Stimulated activated CD4-positive, alpha-beta T cell treated with anti-CD3 and anti-CD28 coated beads, Interleukin-4, amount 100 ng/mL, for 24 hours (primary cell): ENCODE measurements around the gene CISD1.

Source experiments
- DNase-seq: peaks from one replicate; pipeline ENCODE4 v3.0.0-alpha.2; 2020

The CISD1 gene

GRCh38 chr10:58266003-58266825 is 2.7 kb upstream of the CISD1 start:
- DNase-seq: peak; percentile 45

GRCh38 chr10:58266826-58267712 is 1.9 kb upstream of the CISD1 start:
- peak; percentile 25 for DNase-seq

GRCh38 chr10:58267713-58268453 is 1.1 kb upstream of the CISD1 start, which contains the start of gene IPMK:
IPMK (minus strand) TSS chr10:58267894; CDS start chr10:58267611, 283 bp downstream.
- peak; percentile 94 for DNase-seq

DNA sequence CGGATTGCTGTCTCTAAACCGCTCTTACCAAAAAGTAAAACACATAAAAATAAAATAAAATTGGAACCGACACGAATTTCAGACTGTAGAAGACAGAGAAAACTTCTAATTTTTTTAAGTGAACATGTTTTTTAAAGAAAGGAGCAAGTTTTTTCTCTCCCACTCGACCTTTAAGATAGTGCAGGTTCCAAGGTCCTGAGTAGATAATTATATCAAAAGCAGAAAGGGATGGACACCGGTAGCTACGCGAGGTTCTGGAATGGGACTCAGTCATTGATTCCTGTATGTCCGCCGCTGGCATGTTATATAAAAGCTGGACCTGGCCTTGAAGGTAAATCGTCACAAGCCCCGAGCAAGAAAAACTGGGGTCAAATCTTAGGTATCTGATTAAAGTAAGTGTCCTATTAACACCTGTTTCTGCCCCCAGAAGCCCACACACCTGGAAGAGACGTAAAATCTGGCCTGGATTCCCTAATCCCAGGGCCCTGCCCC is 462 bp upstream of the CISD1 start:
- no peak for DNase-seq

GRCh38 chr10:58269782-58270290 is 874 bp downstream of the CISD1 start:
- no peak for DNase-seq

DNA sequence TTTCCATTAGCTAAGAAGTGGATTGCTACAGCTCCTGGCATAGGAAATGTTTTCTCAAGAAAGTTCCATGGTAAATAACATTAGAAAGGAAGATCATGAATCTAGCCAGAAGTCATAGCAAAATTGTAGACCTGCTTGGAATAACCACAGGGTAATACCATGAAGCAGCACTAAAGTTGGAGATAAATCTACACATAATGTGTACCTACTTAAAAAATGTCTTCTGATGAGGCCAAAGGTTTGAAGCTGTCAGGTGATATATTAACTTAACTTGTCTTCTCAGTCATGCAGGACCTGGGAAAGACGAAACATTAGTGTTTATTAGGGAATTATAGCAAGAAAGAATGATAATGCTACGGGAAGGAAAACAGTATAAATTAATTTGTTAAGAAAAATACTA is 6.3 kb downstream of the CISD1 start:
- no peak for DNase-seq

DNA sequence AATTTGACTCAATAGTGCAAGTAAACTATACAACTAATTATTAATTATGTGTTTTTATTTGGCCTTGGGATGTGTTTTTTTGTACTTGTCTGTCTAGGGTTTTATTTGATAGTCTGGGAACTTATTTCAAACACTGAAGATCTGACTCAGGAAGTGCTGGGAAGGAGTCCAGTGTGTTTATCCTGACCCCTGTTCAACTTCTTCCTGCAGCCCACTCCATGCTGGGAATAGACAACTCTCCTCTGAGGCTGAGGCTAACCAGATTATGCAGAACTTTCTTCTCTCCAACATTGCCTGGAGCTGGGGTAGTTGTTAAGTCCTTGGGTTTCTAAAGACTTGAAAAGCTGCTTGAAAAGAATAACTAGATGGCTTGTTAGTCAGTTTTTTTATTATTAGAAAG is 6.9 kb downstream of the CISD1 start:
- DNase-seq: no peak

DNA sequence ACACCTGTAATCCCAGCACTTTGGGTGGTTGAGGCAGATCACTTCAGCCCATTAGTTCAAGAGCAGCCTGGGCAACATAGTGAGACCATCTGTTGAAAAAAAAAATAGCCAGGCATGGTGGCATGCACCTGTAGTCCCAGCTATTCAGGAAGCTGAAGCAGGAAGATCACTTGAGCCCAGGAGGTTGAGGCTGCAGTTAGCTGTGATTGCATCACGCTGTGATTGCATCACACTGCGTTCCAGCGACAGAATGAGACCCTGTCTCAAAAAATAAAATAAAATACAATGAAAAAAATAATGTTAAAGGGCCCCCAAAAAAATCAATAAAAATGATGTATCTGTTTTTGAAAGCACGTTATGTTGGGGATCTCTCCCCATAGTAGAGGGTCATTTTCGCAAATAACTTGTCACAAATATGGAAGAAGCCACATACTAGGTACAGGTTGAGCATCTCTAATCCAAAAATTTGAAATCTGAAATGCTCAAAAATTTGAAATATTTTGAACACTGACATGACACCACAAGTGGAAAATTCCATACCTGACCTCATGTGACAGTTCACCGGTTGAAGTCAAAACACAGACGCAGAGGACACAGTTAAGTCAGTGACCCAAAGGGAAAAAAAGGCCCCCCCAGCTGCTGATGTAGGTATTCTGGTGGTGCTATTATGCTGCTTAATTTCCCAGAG is 9.5 kb downstream of the CISD1 start:
- no peak for DNase-seq

DNA sequence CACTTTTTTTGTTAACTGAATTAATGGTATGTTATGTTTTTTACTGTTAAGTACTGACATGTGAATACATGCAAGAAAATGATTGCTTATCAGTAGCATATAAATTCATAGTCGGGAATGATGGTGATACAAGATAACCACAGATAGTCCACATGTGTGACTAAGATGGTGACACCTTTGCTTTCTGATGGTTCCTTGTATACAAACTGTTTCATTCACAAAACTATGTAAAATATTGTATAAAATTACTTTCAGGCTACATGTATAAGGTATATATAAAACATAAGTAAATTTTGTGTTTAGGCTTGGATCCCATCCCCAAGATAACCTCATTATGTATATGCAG is 10.0 kb downstream of the CISD1 start:
- DNase-seq: no peak

GRCh38 chr10:58280477-58280876 is 11.5 kb downstream of the CISD1 start:
- no peak for DNase-seq

DNA sequence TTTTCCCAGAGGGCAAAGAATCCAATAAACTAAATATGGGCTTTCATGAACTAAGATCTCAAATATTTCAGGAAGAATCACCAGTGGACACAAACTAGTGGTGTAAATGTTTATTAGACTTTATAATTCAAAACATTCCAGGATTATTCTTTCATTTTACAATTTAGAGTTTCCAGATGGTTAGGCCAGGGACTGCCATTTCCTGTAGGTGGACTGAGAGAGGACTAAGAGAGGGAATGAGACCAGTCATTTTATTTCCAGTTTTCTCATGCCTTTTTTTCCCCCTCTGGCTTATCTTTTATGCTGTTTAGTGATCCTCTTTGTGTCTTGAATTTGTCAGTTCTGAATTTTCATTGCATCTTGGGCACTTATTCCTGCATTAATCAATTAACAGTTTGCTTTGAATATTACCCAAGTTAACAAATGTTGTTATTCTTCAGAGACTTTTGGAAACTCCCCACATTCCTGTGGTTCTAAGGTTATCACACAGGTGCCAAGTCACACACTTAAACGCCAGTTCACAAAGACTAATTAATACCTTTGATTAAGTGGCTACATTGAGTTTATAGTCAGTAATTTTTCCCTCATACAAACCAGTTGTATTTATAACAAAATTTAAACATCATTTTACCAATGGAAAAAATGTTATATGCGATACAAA is 12.3 kb downstream of the CISD1 start:
- DNase-seq: no peak

- DNase-seq: peak; percentile 17
These were observed 13.7 kb downstream of the CISD1 start for GRCh38 chr10:58282615-58283014.

DNA sequence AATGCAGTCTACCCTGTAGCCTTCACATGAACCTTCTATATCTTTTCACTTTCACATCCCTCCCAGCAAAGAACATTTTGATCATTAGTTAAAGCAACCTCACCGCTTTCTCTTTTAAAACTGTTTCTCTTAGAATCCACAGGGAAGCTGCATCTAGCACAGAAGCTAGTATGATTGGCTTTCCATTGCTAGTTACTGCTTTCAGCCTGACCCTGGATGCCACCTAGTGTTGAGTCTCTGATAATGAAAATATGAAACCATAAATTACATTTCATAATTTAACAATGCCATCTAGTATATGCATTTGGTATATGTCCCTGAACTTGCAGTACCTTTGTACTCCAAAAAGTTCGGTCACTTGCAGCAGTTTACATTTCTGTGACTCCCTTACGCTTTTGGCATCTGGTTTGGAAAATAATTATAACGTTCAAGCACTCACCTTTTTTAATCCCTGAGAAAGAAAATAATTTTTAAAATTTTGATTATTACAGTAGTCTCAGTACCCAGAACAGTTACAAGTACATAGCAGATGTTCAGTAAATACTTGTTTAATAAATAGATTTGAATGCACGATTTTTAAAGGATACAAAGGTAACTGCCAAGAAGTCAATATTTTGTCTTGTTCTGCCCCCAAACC is 22.7 kb downstream of the CISD1 start:
- DNase-seq: peak; percentile 39

- no peak for DNase-seq
These were observed 25.0 kb downstream of the CISD1 start for GRCh38 chr10:58293989-58294388.

- DNase-seq: peak; percentile 60
These were observed 30.6 kb downstream of the CISD1 start for GRCh38 chr10:58299580-58299979.

- no peak for DNase-seq
These were observed 31.7 kb downstream of the CISD1 start for GRCh38 chr10:58300676-58301075.

DNA sequence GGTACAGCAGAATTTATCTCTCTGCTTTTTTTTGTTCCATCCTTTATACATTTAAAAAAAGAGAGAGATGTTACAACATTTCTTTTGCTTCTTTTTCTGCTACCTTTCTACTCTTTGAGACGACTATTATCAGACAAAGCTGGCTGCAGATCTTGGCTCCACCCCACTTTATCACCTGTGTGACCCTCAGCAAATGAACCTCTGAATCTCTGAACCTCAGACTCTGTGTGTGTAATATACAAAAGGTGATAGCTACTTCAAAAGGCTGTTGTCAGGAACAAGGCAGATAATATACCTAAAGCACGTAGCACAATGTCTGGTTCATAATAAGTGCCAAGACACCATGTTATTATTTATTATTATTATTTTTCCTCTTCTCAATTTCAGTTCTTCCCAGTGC is 33.3 kb downstream of the CISD1 start:
- DNase-seq: no peak

- no peak for DNase-seq
These were observed 35.2 kb downstream of the CISD1 start for GRCh38 chr10:58304099-58304633.

- no peak for DNase-seq
These were observed 36.9 kb downstream of the CISD1 start for GRCh38 chr10:58305821-58306220.

GRCh38 chr10:58307676-58308075 is 38.7 kb downstream of the CISD1 start:
- DNase-seq: no peak

- DNase-seq: no peak
These were observed 42.1 kb downstream of the CISD1 start for GRCh38 chr10:58311026-58311425.
